Right lobe of liver (tissue), 6 donors: ENCODE results near the gene TRIOBP. TPM values are rescaled to one million over a fixed set of nuclear protein-coding genes. Genes with fewer than 3 reads are reported as not detected.

Experiments
- ATAC-seq, 4 donors: fragments of 200-7000 bp; cut with Tn5 transposase; one replicate each; pipeline ENCODE4 v1.9.1; 2020; ENCODE audit warnings: mild to moderate bottlenecking in 4 of 4, moderate library complexity in 4 of 4
- DNase-seq, 3 donors: peaks; one replicate each; pipeline ENCODE4 v3.0.0-alpha.2; 2020
- H3K27ac ChIP-seq, 3 donors: fragments of 200-600 bp; one replicate each; pipeline ENCODE4 v1.8.0; 2022
- H3K27me3 ChIP-seq, 2 donors: fragments of 200-600 bp; one replicate each; pipeline ENCODE4 v1.8.0; 2022
- H3K36me3 ChIP-seq, 4 donors: fragments of 200-600 bp; sonication (generic) in 1 of 4; one replicate each; pipeline versions ENCODE4 v1.5.1 to v1.8.0; 2017 to 2022; ENCODE audit warnings: control low read depth in 1 of 4
- H3K4me1 ChIP-seq, 4 donors: fragments of 200-600 bp; sonication (generic) in 1 of 4; one replicate each; pipeline versions ENCODE4 v1.5.1 to v1.8.0; 2017 to 2022; ENCODE audit warnings: control low read depth in 1 of 4
- H3K4me3 ChIP-seq, 3 donors: fragments of 200-600 bp; one replicate each; pipeline ENCODE4 v1.8.0; 2022
- H3K9me3 ChIP-seq, 4 donors: fragments of 200-600 bp; sonication (generic) in 1 of 4; one replicate each; pipeline versions ENCODE4 v1.5.1 to v1.8.0; 2017 to 2022; ENCODE audit warnings: control low read depth in 1 of 4
- CTCF ChIP-seq, 4 donors: fragments of 200-600 bp in 3 of 4; fragments of 450-650 bp in 1 of 4; IDR thresholded peaks; one replicate each; pipeline versions ENCODE4 v1.5.1 to v1.8.0; 2016 to 2022; ENCODE audit warnings: antibody characterized with exemption in 4 of 4, mild to moderate bottlenecking in 2 of 4
- POLR2A ChIP-seq: fragments of 450-650 bp; IDR thresholded peaks from one replicate; pipeline ENCODE4 v1.6.1; 2017; ENCODE audit warnings: antibody characterized with exemption, mild to moderate bottlenecking
- WGBS: methylation state at CpG from one replicate; pipeline ENCODE4 v1.1.6; 2018; ENCODE audit warnings: low coverage, low lambda C conversion rate; ENCODE audit not compliant: insufficient coverage; ENCODE audit errors: missing lambda C conversion rate; 5-methylcytosine and 5-hydroxymethylcytosine counted together
- intact Hi-C, 2 donors: fragments of 100-400 bp; cut with DNase I; formaldehyde crosslinking; loops; one replicate each; pipeline versions ENCODE4 v1.11.2 to v1.14.1; 2022
- total RNA-seq, 6 experiments: library from RNA; depleted of rRNA in 2 of 6; stranded (reverse); fragments of >200 nt in 2 of 6; fragmentation: NEBNext Ultra II Directional in 3 of 6; extraction: Animal tissue kit (Norgen Biotek cat#: 25700) in 3 of 6; gene quantifications; one replicate each; pipeline versions ENCODE4 v1.1.0 to v1.2.4, GENCODE V29; 2016 to 2023
- donor health status: DM: no; HTN: yes; CAD: no.
- donor health status: DM: no; HTN: no; CAD: no.
- donor health status: DM: no; HTN: no; CAD: no.
- donor health status: DM: no; HTN: yes; CAD: no.
- donor health status: DM: no; HTN: yes; CAD: no.

TRIOBP gene
- total RNA-seq, 6 experiments from 2014 or later, result 11.7 to 22.8 (median 20.7) TPM

- H3K9me3 ChIP-seq, result no peaks in the 10 kb centered on the region
- TF ChIP-seq CTCF (IDR thresholded peaks at IDR 0.05) (no peak), POLR2A (peak; percentile 52)
- intact Hi-C loops, result loop anchor here in 1 of 2 donors (10.0 kb wide), 1 partner anchor 52 kb away; no protein-coding TSS in a partner anchor
- no peaks in the 10 kb centered on the region for H3K27me3 ChIP-seq
- H3K4me1 ChIP-seq, result peaks cover 0 to 30% (median 10%) of the 10 kb centered on the region in 4 donors
- ATAC-seq, result peak; percentile 48 to 67 (median 55)
- H3K4me3 ChIP-seq, result peak overlapping the region; percentile 41 to 62 (median 58)
- H3K27ac ChIP-seq, result peak overlapping the region; percentile 54 to 84 (median 84)
- 4% methylated on average over 17 of the region's 42 CpGs for WGBS
- peak; percentile 83 to 89 (median 85) for DNase-seq
- H3K36me3 ChIP-seq, result no peaks in the 10 kb centered on the region
Observed at GRCh38 chr22:37676736-37677492, 19.9 kb upstream of the TRIOBP start.

- DNase-seq (no peak), ATAC-seq (no peak)
- TF ChIP-seq POLR2A (no peak), CTCF (IDR thresholded peaks at IDR 0.05) (no peak)
- WGBS, result 49% methylated on average over 14 of the region's 15 CpGs
- Histone ChIP-seq H3K27me3 (no peaks in the 10 kb centered on the region), H3K4me1 (peaks cover 0 to 30% (median 10%) of the 10 kb centered on the region in 4 donors), H3K9me3 (no peaks in the 10 kb centered on the region), H3K4me3 (peak overlapping the region; percentile 41 to 62 (median 58)), H3K27ac (peak overlapping the region in 2 of 3 donors; percentile 84), H3K36me3 (no peaks in the 10 kb centered on the region)
- intact Hi-C loops, result loop anchor here in 1 of 2 donors (10.0 kb wide), 1 partner anchor 53 kb away; no protein-coding TSS in a partner anchor
Observed at GRCh38 chr22:37677493-37677974, 19.3 kb upstream of the TRIOBP start.

- no peaks in the 10 kb centered on the region for H3K36me3 ChIP-seq
- DNase-seq (no peak), ATAC-seq (no peak)
- H3K27me3 ChIP-seq, result no peaks in the 10 kb centered on the region
- intact Hi-C loops, result loop anchor here in 1 of 2 donors (10.0 kb wide), 1 partner anchor 54 kb away; no protein-coding TSS in a partner anchor
- no peaks in the 10 kb centered on the region for H3K9me3 ChIP-seq
- WGBS, result no CpG with 5 or more reads among the region's 18 CpGs
- H3K27ac ChIP-seq, result no peak overlapping the region
- TF ChIP-seq CTCF (IDR thresholded peaks at IDR 0.05), result no peak
- no peak for TF ChIP-seq POLR2A
- no peak overlapping the region for H3K4me3 ChIP-seq
- H3K4me1 ChIP-seq, result peaks cover 0 to 30% (median 10%) of the 10 kb centered on the region in 4 donors
Observed at GRCh38 chr22:37678372-37678771, 18.5 kb upstream of the TRIOBP start.

GRCh38 chr22:37679670-37680069 lies 17.2 kb upstream of the TRIOBP start:
- WGBS, result 82% methylated on average over 4 of the region's 8 CpGs
- intact Hi-C loops, result loop anchor here (5.0 to 10.0 kb wide), 3 partner anchors 37 to 55 kb away; no protein-coding TSS in a partner anchor

More at GRCh38 chr22:37679670-37680069, 17.2 kb upstream of the TRIOBP start:
- Histone ChIP-seq H3K27me3 (no peaks in the 10 kb centered on the region), H3K27ac (no peak overlapping the region), H3K36me3 (no peaks in the 10 kb centered on the region), H3K4me1 (peaks cover 0 to 33% (median 9%) of the 10 kb centered on the region in 4 donors), H3K9me3 (no peaks in the 10 kb centered on the region), H3K4me3 (no peak overlapping the region)
- no peak for ATAC-seq
- DNase-seq, result no peak
- TF ChIP-seq POLR2A, result no peak
